Ovary (tissue), 3 donors: ENCODE measurements around the gene UBE2E3.
"Not testable (repeated sequence)": the region's sequence is repeated elsewhere in the genome, so short reads cannot be mapped to it uniquely, and the experiment has no call there.

Experiments used
- CTCF ChIP-seq, 3 donors: fragments of 450-650 bp in 2 of 3; fragments of 200-600 bp in 1 of 3; IDR thresholded peaks; one replicate each; pipeline versions ENCODE4 v1.5.1 to v1.8.0; 2016 to 2022; ENCODE audit warnings: antibody characterized with exemption in 3 of 3, mild to moderate bottlenecking in 1 of 3
- POLR2A ChIP-seq: fragments of 450-650 bp; IDR thresholded peaks from one replicate; pipeline ENCODE4 v1.6.1; 2017; ENCODE audit warnings: antibody characterized with exemption, mild to moderate bottlenecking, moderate library complexity
- donor health status: DM: no; HTN: no; CAD: no.

GRCh38 chr2:180937480-180937879 is 42.9 kb upstream of the UBE2E3 start:
- TF ChIP-seq CTCF (IDR thresholded peaks at IDR 0.05); POLR2A: not testable (repeated sequence)
